ENCODE measurements around the gene C2CD4B. TPM values are rescaled to one million over a fixed set of nuclear protein-coding genes. Genes with fewer than 3 reads are reported as not detected.

Gene C2CD4B
- total RNA-seq = 1 to 10 TPM in 2 of 4 donors, not detected in 2; 1.2 to 4.7 TPM

GRCh38 chr15:62165104-62165792 is at the start of gene C2CD4B:
C2CD4B (minus strand) TSS chr15:62165285; CDS start chr15:62164984, 301 bp downstream.
- Histone ChIP-seq H3K9me3 (no peaks in the 10 kb centered on the region), H3K4me3 (peak within 1 kb of the TSS; percentile 1 to 30), H3K27me3 (peaks cover under 1 to 18% of the 10 kb centered on the region in 2 donors), H3K36me3 (no peaks in the 10 kb centered on the region), H3K27ac (peak within 1 kb of the TSS; percentile 42 to 48), H3K4me1 (no peaks in the 10 kb centered on the region)
- intact Hi-C loops (cut with DNase I; ENCODE audit: low total_unique reads) = no loop called here
- DNase-seq = peak; percentile 35 to 43
- peak; percentile 59 to 70 for TF ChIP-seq POLR2A (IDR thresholded peaks at IDR 0.05)
- TF ChIP-seq CTCF (IDR thresholded peaks at IDR 0.05) = no peak

- no peak for DNase-seq
- TF ChIP-seq CTCF (IDR thresholded peaks at IDR 0.05) = no peak
- TF ChIP-seq POLR2A (IDR thresholded peaks at IDR 0.05) = no peak
- no peak overlapping the region for H3K27ac ChIP-seq
These were observed 47.7 kb upstream of the C2CD4B start for GRCh38 chr15:62212741-62213140.

GRCh38 chr15:62211348-62211747 is 46.3 kb upstream of the C2CD4B start:
- no peak for DNase-seq
- H3K27ac ChIP-seq = no peak overlapping the region
- intact Hi-C loops (cut with DNase I; ENCODE audit: low total_unique reads) = no loop called here
- H3K36me3 ChIP-seq = no peaks in the 10 kb centered on the region
- H3K9me3 ChIP-seq = no peaks in the 10 kb centered on the region
- H3K27me3 ChIP-seq = no peaks in the 10 kb centered on the region
- TF ChIP-seq CTCF (IDR thresholded peaks at IDR 0.05) = no peak
- H3K4me1 ChIP-seq = no peaks in the 10 kb centered on the region
- H3K4me3 ChIP-seq = no peak overlapping the region

More at GRCh38 chr15:62212741-62213140, 47.7 kb upstream of the C2CD4B start:
- H3K4me1 ChIP-seq = no peaks in the 10 kb centered on the region
- no peak overlapping the region for H3K4me3 ChIP-seq
- intact Hi-C loops (cut with DNase I; ENCODE audit: low total_unique reads) = no loop called here
- H3K9me3 ChIP-seq = no peaks in the 10 kb centered on the region
- no peaks in the 10 kb centered on the region for H3K27me3 ChIP-seq
- H3K36me3 ChIP-seq = no peaks in the 10 kb centered on the region

- H3K27me3 ChIP-seq = no peaks in the 10 kb centered on the region
- H3K4me1 ChIP-seq = no peaks in the 10 kb centered on the region
- TF ChIP-seq POLR2A (IDR thresholded peaks at IDR 0.05) (no peak), CTCF (IDR thresholded peaks at IDR 0.05) (no peak)
- intact Hi-C loops (cut with DNase I; ENCODE audit: low total_unique reads) = no loop called here
- no peaks in the 10 kb centered on the region for H3K9me3 ChIP-seq
- no peak for DNase-seq
- H3K27ac ChIP-seq = no peak overlapping the region
- H3K4me3 ChIP-seq = no peak overlapping the region
- H3K36me3 ChIP-seq = no peaks in the 10 kb centered on the region
These were observed 44.7 kb upstream of the C2CD4B start for GRCh38 chr15:62209821-62210220.

- no peak for TF ChIP-seq CTCF (IDR thresholded peaks at IDR 0.05)
- no peak overlapping the region for H3K4me3 ChIP-seq
- DNase-seq = no peak
- H3K27ac ChIP-seq = no peak overlapping the region
- H3K36me3 ChIP-seq = no peaks in the 10 kb centered on the region
- H3K9me3 ChIP-seq = no peaks in the 10 kb centered on the region
- H3K27me3 ChIP-seq = no peaks in the 10 kb centered on the region
- intact Hi-C loops (cut with DNase I; ENCODE audit: low total_unique reads) = no loop called here
- no peaks in the 10 kb centered on the region for H3K4me1 ChIP-seq
These were observed 44.2 kb upstream of the C2CD4B start for GRCh38 chr15:62209322-62209721.

Measured in uterus (tissue), 4 donors.